GM20000 (cell line): ENCODE data around the gene NPHP4.
A peak's percentile ranks its signal among the peaks of the same experiment; 100 is the strongest.

Experiments used
- DNase-seq: peaks from one replicate; pipeline ENCODE4 v3.0.0; 2012; ENCODE audit warnings: low spot score
- CTCF ChIP-seq: IDR thresholded peaks from 2 replicates; pipeline ENCODE4 v1.5.1; 2012; ENCODE audit warnings: mild to moderate bottlenecking, control low read depth; ENCODE audit errors: extremely low read depth, missing control alignments

Gene NPHP4

DNA sequence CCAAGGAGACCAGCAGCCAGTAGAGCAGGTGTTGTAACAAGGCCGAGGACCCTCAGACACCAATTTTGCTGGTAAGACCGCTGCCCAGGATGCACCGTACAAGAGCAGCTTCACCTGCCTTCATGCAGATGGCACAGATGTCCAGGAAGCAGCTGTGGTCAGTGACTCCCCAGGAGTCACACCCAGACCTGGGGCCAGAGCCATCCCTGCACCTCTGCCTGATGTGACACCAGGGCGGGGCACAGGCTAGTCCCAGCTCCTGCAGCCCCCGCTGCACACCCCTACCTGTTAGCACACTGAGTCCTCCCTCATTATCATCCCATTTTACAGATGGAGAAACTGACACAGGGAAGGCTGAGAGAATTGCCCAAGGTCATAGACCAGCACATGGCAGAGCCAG is 37.1 kb upstream of the NPHP4 start:
- no peak for TF ChIP-seq CTCF
- no peak for DNase-seq

DNA sequence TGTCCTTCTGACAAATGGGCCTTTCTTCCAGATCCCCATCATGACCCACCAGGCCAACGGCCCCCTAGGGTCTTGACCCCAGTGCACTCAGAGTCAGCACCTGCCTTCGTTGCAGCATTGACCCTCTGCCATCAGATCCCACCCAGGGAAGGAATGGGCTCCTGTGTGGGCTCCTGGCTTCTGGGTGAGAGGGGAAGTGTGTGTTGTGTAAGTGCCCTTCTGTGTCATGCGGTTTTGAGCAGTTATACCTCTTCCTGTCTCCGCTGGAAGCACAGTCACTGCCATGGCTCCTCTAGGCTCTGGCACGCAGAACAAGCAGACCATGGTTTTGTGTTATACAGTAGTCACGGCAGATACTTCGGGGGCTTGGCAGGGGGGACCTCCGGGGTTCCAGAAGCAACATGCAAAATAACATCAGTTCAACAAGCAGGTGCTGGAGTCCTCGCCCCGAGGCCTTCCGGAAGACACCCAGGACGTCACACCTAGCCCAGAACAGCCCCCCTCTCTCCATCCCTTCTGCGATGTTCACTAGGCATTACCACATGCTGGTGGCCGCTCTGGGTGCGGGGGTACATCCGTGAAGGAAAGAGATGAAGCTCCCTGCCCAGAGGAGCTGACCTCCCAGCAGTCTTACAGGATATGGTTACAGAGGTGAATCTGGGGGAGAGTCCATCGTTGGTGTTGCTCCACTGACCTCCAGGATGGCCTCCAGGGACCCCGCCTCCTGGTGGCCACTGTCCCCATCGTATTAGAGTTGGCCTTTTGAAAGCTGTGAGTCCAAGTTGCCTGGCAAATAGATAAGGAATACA is 36.0 kb upstream of the NPHP4 start:
- no peak for TF ChIP-seq CTCF
- DNase-seq = no peak

DNA sequence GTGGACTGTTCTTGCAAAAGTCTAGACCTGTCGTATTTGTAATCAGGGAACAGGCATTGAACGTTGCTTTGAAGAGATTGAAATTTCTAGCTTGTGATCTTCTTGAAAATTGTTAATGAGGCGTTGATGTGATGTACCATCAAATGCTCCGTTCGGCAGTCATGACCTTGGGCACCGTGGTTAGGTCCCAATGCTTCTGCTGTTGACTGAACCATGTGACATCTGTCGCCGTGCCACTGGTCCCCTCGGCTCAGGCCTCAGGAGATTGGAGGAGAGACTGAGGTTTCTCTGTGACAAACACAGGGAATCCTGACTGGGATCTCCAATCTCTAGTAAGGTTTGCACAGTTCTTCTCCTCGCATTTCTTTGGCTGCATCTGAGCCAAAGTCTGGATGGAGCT is 35.4 kb upstream of the NPHP4 start:
- TF ChIP-seq CTCF = no peak
- DNase-seq = no peak

- peak; percentile 91 for DNase-seq
- no peak for TF ChIP-seq CTCF
Observed at GRCh38 chr1:6026095-6026809, 34.0 kb upstream of the NPHP4 start.

DNA sequence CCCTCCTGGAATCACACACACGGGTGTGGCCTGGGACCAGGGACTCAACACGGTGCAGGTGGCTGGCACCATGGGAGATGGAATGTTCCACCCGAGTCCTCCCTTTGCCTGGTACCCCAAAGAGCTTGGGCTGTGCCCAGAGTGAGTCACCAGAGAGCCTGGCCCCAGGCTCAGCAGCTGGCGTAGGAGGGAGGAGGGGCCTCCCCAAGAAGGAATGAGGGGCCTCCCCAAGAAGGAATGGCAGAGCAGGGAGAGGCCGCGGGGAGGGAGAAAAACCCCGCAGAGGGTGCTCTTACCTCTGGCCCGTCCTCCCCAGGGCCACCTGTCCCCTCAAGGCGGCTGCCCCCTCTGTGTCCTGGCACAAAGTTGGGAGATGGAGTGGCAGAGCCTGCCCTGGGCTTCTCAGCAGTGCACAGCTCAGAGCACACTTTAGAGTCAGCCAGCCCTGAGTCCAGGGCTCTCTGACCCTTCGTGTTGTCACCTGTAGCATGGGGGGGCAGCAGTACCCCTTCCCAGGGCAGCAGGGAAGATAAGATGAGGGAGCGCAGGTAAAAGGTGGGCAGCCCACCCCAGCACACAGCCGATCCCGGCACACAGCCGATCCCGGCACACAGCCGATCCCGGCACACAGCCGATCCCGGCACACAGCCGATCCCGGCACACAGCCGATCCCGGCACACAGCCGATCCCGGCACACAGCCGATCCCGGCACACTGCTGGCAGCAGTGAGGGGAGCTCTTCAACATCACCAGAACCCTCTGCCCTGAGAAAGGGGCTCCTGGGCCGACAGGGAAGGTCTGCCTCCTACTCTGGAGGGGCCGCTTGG is 33.3 kb upstream of the NPHP4 start:
- no peak for TF ChIP-seq CTCF
- DNase-seq = no peak

GRCh38 chr1:6024376-6024775 is 32.2 kb upstream of the NPHP4 start:
- no peak for TF ChIP-seq CTCF
- DNase-seq = no peak

- TF ChIP-seq CTCF = no peak
- DNase-seq = no peak
Observed at GRCh38 chr1:6023346-6023745, 31.1 kb upstream of the NPHP4 start.
